Activated T-cell treated with anti-CD3 and anti-CD28 coated beads, Interleukin-2, amount 50 U/mL, for 1 hour (primary cell): ENCODE measurements around the gene AJUBA.
A peak's percentile ranks its signal among the peaks of the same experiment; 100 is the strongest.
"Not testable (repeated sequence)": the region's sequence is repeated elsewhere in the genome, so short reads cannot be mapped to it uniquely, and the experiment has no call there.

ENCODE experiments used
- DNase-seq: peaks from one replicate; pipeline ENCODE4 v3.0.0-alpha.2; 2020

Gene AJUBA

GRCh38 chr14:22978981-22979671 lies 3.2 kb downstream of the AJUBA start:
- DNase-seq = no peak

- DNase-seq = no peak
Measured at GRCh38 chr14:22978487-22978837, 3.9 kb downstream of the AJUBA start.

GRCh38 chr14:22977684-22978486 lies 4.5 kb downstream of the AJUBA start:
- no peak for DNase-seq

GRCh38 chr14:22977434-22977683 lies 5.0 kb downstream of the AJUBA start:
- no peak for DNase-seq

- DNase-seq = no peak
Measured at GRCh38 chr14:22976620-22977433, 5.5 kb downstream of the AJUBA start.

- DNase-seq = no peak
Measured at GRCh38 chr14:22974530-22975313, 7.6 kb downstream of the AJUBA start.

- peak; percentile 40 for DNase-seq
Measured at GRCh38 chr14:22973217-22974032, 8.9 kb downstream of the AJUBA start.

GRCh38 chr14:22972313-22972930 lies 9.9 kb downstream of the AJUBA start:
- no peak for DNase-seq

- DNase-seq = no peak
Measured at GRCh38 chr14:22971152-22971551, 11.2 kb downstream of the AJUBA start.

- no peak for DNase-seq
Measured at GRCh38 chr14:22966783-22967269, 15.5 kb downstream of the AJUBA start.

GRCh38 chr14:22965916-22966782 lies 16.2 kb downstream of the AJUBA start:
- DNase-seq = not testable (repeated sequence)

- no peak for DNase-seq
Measured at GRCh38 chr14:22962061-22962676, 20.2 kb downstream of the AJUBA start.

GRCh38 chr14:22955702-22956569 lies 26.4 kb downstream of the AJUBA start:
- DNase-seq = no peak

- DNase-seq = no peak
Measured at GRCh38 chr14:22952418-22952817, 29.9 kb downstream of the AJUBA start.

GRCh38 chr14:22951795-22952194 lies 30.6 kb downstream of the AJUBA start:
- not testable (repeated sequence) for DNase-seq

- no peak for DNase-seq
Measured at GRCh38 chr14:22945642-22946041, 36.7 kb downstream of the AJUBA start.

- DNase-seq = no peak
Measured at GRCh38 chr14:22939684-22940083, 42.7 kb downstream of the AJUBA start.

- no peak for DNase-seq
Measured at GRCh38 chr14:22935156-22935555, 47.2 kb downstream of the AJUBA start.

GRCh38 chr14:22932146-22932545 lies 50.2 kb downstream of the AJUBA start:
- DNase-seq = no peak
